Epithelial cell of esophagus (primary cell): ENCODE measurements around the gene SYNE1.
"Not testable (repeated sequence)": the region's sequence is repeated elsewhere in the genome, so short reads cannot be mapped to it uniquely, and the experiment has no call there.

Experiments used
- DNase-seq: peaks from one replicate; pipeline ENCODE4 v3.0.0; 2010; ENCODE audit warnings: low read depth
- H3K4me3 ChIP-seq: 2 replicates; pipeline ENCODE4 v1.5.1; 2011; ENCODE audit warnings: mild to moderate bottlenecking, low read length, control low read depth
- CTCF ChIP-seq: IDR thresholded peaks from 2 replicates; pipeline ENCODE4 v1.5.1; 2011; ENCODE audit warnings: low read depth, mild to moderate bottlenecking, low read length, control low read depth, inconsistent platforms; ENCODE audit not compliant: insufficient read depth; ENCODE audit errors: missing control alignments

SYNE1 gene

GRCh38 chr6:152338335-152339125 is 298.6 kb downstream of the SYNE1 start:
- peak; percentile 97 for TF ChIP-seq CTCF
- DNase-seq: peak; percentile 51
- no peak overlapping the region for H3K4me3 ChIP-seq

GRCh38 chr6:152334555-152334954 is 302.6 kb downstream of the SYNE1 start:
- DNase-seq: peak; percentile 20
- no peak overlapping the region for H3K4me3 ChIP-seq
- no peak for TF ChIP-seq CTCF

DNA sequence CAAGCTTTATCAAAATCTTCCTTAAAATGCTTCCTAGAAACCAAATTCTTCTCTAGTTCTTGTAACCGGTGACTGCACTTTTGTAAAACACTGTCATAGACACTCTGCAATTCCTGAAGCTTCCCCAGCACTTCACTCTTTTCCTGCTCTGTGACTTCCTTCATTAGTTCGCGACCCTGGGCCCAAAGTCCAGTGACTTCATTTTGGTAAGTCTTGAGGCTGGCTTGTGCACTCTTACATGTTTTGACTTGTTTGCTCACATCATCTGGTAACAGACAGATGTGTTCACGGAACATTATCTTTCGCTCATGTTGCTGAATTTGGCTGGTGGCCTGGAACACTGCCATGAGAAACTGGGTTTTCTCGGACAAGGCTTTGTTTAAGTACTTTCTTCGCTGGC is 306.2 kb downstream of the SYNE1 start:
- DNase-seq: peak; percentile 56
- no peak overlapping the region for H3K4me3 ChIP-seq
- no peak for TF ChIP-seq CTCF

DNA sequence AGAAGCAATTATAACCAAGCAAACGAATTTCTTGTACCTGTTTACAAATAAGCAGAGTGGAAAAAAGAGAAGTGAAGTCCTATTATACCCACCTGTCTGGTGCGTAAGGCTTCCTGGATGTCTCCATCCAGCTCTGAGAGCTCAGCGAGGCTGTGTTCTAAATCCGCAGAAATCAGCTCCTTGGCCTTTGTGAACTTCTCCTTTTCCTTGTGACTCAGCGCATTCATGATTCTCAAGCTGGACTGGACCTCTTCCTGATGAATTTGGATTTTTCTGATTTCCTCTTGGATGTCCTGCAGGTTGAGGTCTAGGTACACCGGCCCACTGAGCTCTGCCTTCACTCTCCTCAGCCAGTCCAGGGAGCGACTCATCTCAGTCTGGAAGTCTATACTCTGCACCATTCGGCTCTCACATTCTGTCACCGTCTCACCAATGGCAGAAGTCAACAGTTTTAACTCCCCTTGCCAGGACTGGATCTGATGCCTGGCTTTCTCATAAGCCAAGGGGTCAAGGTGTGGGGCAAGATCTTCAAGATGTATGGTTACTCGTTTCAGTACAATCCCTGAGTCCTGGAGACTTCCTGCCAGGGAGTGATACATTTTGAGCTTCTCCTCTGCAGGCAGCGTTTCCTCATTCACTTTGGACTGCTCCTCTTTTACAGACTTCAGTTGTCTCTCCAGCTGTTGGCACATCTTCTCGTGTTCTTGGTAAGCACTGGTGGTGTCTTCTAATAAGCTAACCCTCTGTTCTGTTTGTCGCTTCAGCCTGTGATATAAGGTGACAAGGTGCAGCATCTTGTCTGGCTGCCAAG is 307.3 kb downstream of the SYNE1 start:
- TF ChIP-seq CTCF: no peak
- no peak overlapping the region for H3K4me3 ChIP-seq

DNA sequence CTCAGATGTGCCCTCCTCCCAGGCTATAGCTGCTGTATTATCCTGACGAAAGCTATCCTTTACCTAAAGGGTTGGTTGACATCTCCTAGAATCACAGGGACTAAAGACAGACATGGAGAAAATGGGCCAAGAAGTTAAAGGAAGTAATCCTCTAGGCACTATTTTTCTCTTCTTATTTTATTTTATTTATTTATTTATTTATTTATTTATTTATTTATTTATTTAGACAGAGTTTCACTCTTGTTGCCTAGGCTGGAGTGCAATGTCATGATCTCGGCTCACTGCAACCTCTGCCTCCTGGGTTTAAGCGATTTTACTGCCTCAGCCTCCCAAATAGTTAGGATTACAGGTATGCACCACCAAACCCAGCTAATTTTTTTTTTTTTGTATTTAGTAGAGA is 309.0 kb downstream of the SYNE1 start:
- not testable (repeated sequence) for DNase-seq, H3K4me3 ChIP-seq

More for the DNA sequence above, 307.3 kb downstream of the SYNE1 start:
- DNase-seq: no peak

DNA sequence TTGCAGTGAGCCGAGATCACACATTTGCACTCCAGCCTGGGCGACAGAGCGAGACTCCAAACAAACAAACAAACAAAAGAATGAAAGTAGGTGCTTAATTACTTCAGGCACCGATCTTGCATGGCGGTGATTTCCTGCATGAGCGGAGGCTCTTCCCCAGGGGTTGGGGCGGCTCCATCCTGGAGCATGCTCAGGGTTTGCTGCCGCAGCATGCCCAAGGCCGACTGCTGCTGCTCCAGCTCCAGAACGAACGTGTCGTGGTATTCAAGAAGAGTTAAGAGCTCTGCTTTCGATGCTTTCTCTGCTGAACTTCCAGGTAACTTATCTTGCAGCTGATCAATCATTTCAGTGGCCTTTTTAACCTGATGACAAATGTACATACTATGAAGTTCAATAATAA is 313.8 kb downstream of the SYNE1 start:
- H3K4me3 ChIP-seq: no peak overlapping the region
- no peak for TF ChIP-seq CTCF
- DNase-seq: no peak

DNA sequence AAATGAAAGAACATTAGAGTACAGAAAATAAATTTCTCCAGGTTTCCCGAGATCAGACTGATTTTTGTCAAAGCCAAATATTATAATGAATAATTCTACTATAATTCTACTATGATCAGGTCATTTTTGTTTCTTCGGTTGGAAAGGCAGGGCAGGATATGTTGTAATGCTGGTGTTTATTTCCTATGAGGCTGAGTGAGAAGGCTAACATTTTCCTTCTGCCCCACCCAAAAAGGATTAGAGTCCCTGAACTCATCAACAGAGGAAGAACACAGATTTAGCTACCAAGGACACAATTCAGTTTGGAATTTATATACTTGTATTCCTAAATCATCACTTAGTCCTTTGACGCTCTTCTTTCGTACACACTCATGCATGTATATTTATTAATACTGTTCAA is 318.9 kb downstream of the SYNE1 start:
- no peak for TF ChIP-seq CTCF
- H3K4me3 ChIP-seq: no peak overlapping the region
- peak; percentile 54 for DNase-seq
